Embryonic facial prominence (tissue), 1 donor: ENCODE measurements around the gene TMEM239.
"Not testable (repeated sequence)": the region's sequence is repeated elsewhere in the genome, so short reads cannot be mapped to it uniquely, and the experiment has no call there.

Experiments used
- DNase-seq: peaks from one replicate; pipeline ENCODE4 v3.0.0-alpha.2; 2016; ENCODE audit errors: extremely low spot score

The TMEM239 gene

DNA sequence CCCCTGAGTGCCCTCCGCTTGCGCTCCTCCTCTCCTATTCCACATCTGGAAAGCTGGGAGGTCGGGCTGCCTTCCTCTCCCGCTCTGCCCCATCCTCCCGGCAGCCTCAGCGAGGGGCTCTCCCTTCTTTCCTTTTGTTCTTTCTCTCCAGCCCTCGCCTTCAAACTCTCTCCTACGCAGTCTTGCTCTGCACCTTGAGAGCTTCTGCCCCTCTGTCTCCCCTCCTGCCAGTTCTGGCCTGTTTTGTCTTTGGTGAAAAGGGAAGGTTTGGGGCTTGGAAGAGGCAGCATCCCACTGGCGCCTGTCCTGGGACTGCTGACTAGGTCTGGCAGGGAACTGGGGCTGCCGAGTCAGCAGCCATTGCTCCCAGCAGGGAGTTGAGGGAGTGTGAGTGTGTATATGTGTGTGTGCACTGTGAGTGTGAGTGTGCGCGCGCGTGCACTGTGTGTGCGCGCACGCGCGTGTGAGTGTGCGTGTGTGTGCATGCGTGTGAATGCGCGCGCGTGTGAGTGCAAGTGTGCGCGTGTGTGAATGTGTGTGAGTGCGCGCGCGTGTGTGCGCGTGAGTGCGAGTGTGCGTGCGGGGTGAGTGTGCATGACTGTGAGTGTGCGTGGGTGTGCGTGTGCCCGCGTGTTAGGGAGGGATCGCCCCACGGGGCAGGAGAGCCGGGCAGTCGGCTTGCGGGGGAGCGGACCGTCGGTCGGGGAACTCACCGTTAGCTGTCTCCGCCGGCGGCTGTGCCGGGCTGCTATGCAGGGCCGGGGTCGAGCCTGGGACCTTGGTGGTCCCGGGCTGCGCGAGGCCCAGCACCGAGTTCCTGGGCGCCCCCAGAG lies 16.3 kb upstream of the TMEM239 start:
- no peak for DNase-seq

DNA sequence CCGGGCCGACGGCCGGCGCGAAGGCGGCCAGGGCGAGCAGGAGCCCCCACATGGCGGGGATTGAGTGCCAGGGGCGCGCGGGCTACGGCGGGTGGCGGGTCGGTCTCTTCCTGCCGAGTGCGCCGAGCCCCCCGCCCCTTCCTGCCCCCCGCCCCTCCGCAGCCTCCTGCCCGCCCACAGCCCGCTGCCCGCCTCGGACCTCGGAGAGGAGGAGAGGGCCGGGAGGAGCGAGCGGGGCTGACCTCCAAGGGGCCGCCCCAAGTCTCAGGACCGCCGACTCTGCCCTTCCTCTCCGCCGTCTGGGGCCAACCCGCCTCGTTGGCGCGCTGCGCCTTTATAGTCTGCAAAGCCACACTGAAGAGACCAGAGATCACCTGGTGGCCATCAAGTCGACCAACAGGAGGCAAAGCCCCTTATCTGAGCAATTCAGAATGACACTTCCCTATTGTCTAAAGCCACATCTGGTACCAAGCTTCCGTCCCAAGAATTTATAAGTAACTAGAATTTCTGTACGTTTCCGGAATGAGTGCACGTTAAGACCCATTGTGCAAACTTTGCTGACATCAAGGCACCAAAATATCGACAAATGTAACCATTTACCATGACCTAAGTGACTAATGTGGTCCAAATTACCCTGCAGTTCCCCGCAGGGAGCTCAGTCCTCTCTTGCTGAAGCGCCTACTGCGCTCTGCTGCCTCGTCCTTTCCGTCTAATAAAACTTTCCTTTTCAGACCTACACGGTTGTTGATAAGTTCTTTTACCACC lies 15.5 kb upstream of the TMEM239 start, which contains the start of gene CPXM1:
Gene CPXM1, minus strand, starts transcription at position 107 of the 765 bp plus-strand sequence. Its CDS starts 55 bp downstream, at position 52.
- DNase-seq: no peak

DNA sequence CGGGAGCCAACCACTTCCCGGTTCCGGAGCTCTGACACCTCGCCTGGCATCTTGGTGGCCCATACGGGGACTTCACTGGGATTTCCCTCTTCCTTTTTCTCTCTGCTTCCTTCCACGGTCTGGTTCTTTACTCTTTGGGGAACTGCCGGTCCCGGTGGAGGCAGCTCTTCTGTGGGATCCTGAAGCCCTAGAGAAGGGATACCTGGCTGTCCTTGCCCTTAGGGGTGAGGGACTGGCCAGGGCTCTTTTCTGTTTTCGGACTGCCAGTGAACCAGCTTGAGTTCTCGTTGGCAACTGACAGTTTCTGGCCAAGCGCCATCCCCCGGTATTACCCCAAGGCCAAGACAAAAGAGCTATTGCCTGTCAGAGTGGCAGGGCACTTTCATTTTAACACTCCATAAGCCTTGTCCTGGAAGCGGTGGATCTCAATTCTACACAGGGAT lies 14.9 kb upstream of the TMEM239 start:
- no peak for DNase-seq

DNA sequence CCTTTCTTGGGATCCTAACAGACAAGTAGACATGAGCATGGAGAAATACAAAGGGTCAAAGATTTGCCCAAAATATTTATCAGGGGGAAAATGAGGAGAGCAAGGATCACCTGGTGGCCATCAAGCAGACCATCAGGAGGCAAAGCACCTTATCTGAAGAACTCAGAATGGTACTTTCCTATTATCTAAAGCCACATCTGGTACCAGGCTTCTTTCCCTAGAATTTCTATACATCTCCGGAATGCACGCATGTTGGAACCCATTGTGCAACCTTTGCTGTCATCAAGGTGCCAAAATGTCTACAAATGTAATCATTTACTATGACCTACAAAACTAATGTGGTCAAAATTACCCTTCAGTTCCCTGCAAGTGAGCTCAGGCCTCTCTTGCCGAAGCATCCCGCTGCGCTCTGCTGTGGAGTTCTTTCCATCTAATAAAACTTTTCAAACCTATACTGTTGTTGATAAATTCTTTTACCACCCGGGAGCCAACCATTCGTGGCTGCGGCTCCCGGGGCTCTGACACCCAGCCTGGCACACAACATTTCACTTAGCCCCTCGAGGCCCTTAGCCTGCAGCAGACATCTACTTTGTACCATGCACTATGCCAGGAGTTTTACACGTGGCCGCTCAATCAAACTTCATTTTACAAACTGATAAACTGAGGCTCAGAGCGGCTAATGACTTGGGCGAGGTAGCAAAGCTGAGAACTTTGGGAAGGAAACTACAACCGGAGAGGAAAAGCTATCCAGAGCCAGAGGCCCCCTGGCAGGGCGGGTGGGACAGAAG lies 11.9 kb upstream of the TMEM239 start:
- DNase-seq: no peak

DNA sequence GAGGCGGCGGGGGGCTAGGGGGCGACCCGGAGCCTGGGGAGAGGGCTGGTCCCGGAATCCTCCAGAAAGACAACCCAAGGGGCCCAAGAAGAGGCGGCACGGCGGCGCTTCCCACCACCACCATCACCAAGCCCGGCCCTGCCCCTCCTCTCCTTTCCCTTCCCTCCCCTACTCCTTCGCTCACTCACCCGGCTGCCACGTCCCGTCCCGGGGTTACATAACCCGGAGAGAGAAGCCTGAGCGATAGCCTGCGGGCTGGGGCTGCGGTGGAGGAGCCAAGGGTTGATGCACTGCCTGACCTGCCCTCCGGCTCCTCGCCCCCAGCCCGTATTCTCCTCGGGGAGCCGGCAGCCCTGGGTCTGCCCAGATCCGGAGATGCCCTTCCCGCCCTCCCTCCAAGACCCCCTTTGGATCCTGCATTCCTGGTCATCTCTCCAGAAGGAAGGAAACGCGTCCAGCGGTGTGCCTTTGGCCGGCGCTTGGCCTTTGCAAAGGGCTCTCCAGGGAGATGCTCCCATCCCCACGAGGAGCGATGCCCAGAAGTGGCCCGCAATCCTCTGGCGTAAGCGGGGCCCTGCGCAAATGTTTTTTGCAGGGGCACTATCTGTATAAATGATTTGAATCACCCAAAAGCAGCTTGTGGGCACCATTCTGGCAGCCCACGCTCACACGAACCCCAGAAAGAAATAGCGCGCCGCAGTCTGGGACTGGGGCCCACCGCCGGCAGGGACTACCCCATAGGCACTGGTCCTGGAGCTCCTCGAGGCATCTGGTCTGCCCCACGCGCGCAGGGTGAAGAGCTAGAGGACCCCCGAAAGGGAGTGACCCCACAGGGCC lies 11.1 kb upstream of the TMEM239 start:
- no peak for DNase-seq

DNA sequence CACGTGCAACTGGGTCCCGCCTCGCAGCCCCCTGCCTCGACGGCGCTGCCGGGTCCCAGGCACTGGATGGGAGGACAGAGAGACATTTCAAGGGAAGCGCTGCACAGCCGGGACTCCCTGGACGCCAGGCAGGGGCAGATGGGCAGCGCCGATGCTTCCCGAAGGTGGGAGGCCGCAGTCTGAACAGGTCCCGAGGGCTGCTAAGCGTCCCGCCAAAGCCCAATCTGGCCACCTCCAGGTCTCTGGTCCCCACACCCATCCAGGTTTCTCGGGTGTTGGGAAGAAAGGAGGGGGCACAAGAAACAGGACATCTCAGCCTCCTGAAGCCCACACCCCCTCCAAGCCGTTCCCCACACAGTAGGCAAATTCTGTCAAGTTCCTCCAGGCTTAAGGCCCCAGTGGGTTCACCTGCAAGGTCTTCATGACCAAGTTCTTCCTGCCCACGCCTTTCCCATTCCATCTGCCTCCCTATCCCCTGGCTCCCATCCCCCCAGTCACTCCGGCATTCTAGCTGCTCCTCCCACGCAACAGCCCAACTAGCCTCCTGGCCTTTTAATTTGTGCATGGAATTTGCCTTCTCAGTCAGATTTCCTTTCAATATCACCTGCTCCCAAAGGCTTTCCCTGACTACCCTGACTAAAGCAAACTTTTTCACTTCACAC lies 10.3 kb upstream of the TMEM239 start:
- no peak for DNase-seq

DNA sequence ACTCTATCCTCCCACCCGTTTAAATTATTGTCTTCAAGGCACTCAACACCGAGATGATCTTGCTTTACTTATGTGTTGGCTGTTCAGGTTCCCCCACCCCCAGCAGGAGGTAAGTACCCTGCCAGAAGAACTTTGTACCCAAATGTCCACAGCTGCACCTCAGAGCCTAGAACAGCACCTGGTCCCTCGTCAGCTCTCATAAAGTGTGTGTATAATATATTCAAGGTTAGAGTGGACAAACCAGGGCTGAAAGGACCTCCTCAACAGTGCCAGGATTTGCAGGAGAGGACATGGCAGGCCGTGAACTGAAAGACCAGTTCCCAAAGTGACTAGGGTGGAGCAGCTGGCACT lies 9.8 kb upstream of the TMEM239 start:
- DNase-seq: no peak

DNA sequence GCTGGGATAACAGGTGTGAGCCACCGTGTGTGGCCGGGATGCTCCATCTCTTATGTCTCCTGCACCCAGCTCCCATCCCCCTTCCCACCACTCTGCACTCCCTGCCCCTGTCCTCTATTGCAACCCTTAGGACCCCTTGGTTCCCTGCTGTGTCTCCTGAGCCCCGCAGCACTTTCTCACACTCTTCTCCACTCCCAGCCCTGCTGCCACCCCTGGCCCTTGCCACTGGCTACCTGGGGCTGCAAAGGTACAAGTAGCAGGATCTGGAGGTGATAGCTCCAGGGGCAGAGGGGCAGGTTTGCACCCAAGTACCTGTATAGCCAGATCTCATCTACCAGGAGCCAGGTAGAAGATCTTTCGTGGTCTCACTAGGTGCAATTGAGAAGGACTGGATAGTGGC lies 9.1 kb upstream of the TMEM239 start:
- DNase-seq: no peak

DNA sequence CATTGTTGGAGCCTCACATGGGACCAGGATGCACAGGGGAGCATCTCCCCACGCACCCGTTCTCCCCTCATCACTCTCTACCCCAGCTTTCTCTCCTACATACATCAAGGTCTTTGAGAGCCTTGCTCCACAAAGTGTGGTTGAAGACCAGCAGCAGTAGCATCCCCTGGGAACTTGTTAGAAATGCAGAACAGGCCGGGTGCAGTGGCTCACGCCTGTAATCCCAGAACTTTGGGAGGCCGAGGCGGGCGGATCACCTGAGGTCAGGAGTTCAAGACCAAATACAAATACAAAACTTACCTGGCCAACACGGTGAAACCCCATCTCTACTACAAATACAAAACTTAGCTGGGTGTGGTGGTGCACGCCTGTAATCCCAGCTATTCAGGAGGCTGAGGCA lies 8.2 kb upstream of the TMEM239 start:
- DNase-seq: not testable (repeated sequence)

DNA sequence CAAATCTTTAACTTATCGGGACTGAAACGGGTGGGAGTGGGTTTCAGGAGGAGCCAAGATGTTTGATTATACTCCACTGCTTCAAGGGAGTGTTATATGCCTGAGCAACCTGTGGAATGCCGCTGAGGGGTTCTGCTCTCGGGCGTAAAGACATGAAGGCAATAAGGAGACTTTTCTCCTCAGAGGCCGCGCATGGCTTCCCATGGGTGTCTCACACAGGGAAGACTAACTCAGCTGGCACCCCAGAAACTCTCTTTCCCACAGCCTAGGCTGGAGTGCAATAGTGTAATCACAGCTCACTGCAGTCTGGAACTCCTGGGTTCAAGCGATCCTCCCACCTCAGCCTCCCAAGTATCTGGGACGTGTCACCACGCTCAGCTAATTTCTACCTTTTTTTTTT lies 6.5 kb upstream of the TMEM239 start:
- no peak for DNase-seq

DNA sequence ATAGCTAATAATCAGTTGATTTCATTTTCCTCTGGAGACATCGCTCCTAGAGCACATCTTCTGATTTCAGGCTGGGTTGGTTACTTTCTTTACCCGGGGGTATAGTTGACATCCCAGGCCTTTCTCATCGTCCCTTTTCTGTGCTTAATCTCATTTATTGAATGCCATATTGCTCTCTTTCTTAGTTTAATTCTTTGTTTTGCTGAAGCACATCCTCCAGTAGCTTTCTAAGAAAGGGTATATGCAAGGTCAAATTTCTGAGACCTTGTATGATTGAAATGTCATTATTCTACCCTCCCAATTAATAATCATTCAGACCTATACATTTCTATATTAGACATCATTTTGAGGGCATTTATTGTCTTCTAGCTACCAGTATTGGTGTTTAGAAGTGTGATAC lies 4.0 kb upstream of the TMEM239 start:
- no peak for DNase-seq

DNA sequence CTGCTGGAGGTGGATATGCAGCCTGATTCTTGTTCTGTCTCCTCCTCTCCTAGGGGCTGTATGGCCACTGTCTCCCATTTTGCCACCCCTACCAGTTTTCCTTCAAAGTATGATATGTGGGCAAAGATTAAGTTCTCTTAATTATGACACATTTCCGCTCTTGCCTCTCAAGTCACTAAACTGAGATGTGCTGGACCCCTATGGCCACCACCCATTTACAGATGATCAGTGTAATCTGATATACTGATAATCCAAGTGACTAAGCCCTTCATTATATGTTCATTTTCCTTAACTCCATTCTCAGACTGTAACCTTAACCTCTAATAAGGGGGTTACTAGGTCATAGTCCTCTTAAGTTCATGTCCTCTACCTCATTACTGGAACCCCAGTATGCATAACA lies 2.1 kb upstream of the TMEM239 start:
- no peak for DNase-seq

DNA sequence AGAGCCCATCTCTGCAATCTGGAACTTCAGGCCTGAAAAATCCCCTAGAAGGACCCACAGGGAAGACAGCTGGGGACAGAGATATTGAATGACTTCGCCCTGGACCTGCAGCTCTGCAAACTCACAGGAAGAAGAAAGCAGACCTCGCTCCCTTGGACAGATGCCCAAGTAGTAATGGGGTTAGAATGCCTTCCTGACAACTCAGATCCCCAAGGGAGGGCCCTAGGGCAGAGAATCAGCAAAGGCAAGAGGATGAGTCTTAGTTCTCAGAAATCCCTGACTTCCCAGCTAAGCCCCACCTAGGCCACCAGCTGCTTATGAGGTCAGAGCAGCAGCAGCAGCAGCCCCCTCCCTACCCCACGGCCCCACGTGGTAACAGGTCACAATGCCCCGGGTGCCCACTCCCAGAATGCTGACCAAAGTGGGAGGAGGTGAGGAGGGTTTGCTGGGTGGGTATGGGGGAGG lies 1.5 kb upstream of the TMEM239 start, which contains the start of gene C20orf141:
Gene C20orf141, plus strand, starts transcription at position 401 of the 465 bp plus-strand sequence. CDS start 198 bp downstream, outside the sequence.
- DNase-seq: no peak

DNA sequence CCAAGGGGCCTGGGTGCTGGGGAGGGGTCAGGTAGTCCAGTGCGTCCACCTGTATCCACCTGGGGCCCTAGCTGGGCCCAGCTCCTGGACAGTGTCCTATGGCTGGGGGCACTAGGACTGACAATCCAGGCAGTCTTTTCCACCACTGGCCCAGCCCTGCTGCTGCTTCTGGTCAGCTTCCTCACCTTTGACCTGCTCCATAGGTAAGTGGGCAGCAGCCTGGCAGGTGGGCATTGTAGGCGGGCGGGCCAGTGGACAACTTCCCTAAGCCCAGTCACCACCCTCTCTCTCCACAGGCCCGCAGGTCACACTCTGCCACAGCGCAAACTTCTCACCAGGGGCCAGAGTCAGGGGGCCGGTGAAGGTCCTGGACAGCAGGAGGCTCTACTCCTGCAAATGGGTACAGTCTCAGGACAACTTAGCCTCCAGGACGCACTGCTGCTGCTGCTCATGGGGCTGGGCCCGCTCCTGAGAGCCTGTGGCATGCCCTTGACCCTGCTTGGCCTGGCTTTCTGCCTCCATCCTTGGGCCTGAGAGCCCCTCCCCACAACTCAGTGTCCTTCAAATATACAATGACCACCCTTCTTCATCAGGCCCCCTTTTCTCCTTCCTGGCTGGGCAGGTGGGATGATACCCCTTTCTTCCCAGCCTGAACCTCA lies 793 bp upstream of the TMEM239 start:
- no peak for DNase-seq

DNA sequence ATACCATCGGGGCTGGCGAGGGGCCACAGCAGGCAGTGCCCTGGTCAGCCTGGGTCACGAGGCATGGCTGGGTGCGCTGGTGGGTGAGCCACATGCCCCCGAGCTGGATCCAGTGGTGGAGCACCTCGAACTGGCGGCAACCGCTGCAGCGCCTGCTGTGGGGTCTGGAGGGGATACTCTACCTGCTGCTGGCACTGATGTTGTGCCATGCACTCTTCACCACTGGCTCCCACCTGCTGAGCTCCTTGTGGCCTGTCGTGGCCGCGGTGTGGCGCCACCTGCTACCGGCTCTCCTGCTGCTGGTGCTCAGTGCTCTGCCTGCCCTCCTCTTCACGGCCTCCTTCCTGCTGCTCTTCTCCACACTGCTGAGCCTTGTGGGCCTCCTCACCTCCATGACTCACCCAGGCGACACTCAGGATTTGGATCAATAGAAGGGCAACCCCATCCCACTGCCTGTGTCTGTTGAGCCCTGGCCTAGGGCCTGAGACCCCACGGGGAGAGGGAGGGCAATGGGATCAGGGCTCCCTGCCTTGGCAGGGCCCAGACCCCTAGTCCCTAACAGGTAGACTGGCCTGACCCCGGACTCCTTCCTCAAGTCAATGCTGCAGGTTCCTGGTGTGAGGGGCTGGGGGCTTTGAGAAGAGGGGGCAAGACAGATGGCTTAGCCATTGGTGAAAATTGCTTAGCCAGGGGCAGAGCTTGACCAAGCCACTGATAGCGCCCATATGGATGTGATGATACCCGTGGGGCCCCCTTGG lies 598 bp downstream of the TMEM239 start:
- no peak for DNase-seq

DNA sequence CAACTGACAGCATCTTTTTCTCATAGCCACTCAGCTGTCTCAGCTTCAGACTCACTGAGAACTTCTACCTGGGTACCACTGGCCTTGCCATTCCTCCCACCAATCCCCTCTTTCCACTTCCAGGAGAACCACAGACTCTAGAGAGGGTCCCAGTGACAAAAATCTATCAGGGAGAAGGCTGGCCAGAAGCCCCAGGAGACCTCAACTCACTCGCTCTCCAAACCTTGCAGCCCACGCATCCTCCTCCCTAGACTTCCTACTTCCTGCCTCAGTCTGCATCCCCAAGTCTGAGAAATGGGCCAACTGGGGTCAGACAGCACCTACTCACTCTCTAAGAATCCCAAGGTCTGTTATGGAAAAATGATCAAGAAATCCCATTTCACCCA lies 1.2 kb downstream of the TMEM239 start:
- DNase-seq: no peak

DNA sequence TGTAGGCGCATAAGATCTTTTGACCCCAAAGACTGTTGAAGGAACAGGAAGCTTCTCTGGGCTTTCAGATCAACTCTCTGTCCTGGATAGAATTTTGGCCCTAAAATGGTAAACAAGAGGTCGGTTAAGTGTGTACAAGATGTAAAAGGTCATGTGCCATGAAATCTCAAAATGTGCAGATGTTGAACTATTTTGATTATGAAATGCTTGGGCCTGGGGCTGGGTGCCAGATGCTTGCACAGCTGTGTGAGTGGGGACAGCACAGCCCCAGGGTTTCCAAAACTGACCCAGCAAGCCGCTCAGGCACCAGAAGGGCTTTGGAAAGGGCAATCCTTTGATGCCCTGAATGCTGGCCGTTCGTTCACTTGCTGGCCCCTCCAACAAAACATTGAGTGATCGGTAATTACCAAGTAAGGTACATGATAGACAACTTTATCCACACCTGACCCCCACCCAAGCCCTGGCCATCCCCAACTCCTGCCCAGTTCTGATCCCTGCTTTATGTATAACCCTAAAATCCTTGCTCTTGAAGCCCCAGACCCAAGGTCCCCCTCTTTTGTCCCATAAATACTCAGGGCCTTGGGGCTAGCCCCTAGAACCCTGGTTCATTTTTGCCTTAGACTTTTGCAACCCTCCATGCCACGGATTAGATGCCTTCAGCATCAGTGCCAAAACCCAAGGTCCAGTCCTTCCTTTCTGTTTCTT lies 1.9 kb downstream of the TMEM239 start:
- DNase-seq: no peak

DNA sequence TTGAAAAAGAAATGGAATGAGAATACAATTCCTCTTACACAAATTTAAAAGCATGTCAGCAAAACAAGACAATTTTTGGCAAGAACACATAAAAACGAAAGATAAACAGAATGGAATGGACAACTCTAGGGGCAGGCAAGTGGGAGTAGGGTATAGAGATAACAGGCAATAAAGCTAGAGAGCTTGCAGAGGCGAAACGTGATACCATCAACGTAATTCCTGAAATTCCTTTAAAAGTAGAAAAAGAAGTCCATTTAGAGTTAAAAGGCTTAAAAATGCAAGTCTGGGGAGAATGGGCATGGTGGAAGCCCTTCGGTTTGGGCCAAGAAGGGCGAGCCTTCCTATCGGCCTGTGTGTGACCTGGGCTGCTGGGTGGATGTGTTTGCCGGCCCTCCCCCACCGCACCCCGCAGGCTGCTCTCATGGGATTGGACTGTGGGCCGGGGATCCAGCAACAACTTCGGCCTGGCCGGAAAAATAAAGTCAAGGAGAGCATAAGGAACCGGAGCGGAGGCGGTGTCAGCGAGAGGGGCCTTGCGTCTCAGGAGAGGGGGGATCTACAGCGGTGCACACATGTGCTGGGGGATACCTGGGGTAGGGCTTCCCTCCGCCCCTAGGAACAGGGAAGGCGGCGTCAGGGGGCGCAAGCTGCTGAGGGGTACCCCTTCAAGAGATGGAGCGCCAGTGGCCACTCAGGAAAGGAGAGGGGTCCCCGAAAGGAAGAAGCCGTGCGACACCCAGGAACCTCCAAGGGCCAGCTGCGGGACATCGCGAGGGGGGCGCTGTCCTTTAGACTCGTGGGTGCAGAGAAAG lies 4.1 kb downstream of the TMEM239 start:
- DNase-seq: no peak
